Activated CD8-positive, alpha-beta memory T cell treated with anti-CD3 and anti-CD28 coated beads, Interleukin-2, amount 10 ng/mL, durations not matched to agents 7 days and 5 days (primary cell): ENCODE data around the gene AGT. TPM values are rescaled to one million over a fixed set of nuclear protein-coding genes. Genes with fewer than 3 reads are reported as not detected.
"Not testable (repeated sequence)": the region's sequence is repeated elsewhere in the genome, so short reads cannot be mapped to it uniquely, and the experiment has no call there.

Experiments
- ATAC-seq: fragments of 150-1000 bp; cut with Tn5 transposase; one replicate; pipeline ENCODE4 v1.10.0; 2021; ENCODE audit warnings: moderate library complexity
- CTCF ChIA-PET: fragments of 350-600 bp; sonication (Branson Sonifier 250); formaldehyde crosslinking; loops from one replicate; lab custom pipeline; 2021; ENCODE audit warnings: antibody characterized with exemption; lab: Charles Lee
- DNase-seq: peaks from one replicate; pipeline ENCODE4 v3.0.0-alpha.2; 2020
- H3K27ac Mint-ChIP-seq: one replicate; pipeline ENCODE4 v1.8.0; 2021; ENCODE audit warnings: mild to moderate bottlenecking, mixed read lengths
- H3K27me3 Mint-ChIP-seq: one replicate; pipeline ENCODE4 v1.8.0; 2021; ENCODE audit warnings: mixed read lengths
- H3K36me3 Mint-ChIP-seq: one replicate; pipeline ENCODE4 v1.8.0; 2021; ENCODE audit warnings: mild to moderate bottlenecking, mixed read lengths
- H3K4me1 Mint-ChIP-seq: one replicate; pipeline ENCODE4 v1.8.0; 2021; ENCODE audit warnings: mixed read lengths
- H3K4me3 Mint-ChIP-seq: one replicate; pipeline ENCODE4 v1.8.0; 2021; ENCODE audit warnings: mild to moderate bottlenecking, moderate library complexity, mixed read lengths
- H3K9me3 Mint-ChIP-seq: one replicate; pipeline ENCODE4 v1.8.0; 2022; ENCODE audit warnings: low read depth, mixed read lengths
- total RNA-seq, 2 experiments: library from RNA; stranded (reverse); gene quantifications; one replicate each; pipeline ENCODE4 v1.2.3, GENCODE V29; 2021

Gene AGT
- total RNA-seq, 2 experiments from 2014 or later: not detected

DNA sequence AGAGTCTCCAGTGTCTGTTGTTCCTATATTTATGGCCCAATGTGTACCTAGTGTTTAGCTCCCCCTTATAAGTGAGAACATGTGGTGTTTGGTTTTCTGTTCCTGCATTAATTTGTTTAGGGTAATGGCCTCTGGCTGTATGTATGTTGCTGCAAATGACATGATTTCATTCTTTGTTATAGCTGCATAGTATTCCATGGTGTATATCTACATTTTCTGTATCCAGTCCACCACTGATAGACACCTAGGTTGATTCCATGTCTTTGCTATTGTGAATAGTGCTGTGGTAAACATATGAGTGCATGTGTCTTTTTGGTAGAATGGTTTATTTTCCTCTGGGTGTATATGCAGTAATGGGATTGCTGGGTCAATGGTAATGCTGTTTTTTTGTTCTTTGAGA is 15.0 kb downstream of the AGT start:
- H3K27ac Mint-ChIP-seq, ATAC-seq, CTCF ChIA-PET, H3K36me3 Mint-ChIP-seq, H3K4me3 Mint-ChIP-seq, DNase-seq, H3K27me3 Mint-ChIP-seq, H3K9me3 Mint-ChIP-seq: not testable (repeated sequence)
- peaks cover 12% of the 10 kb centered on the region for H3K4me1 Mint-ChIP-seq

DNA sequence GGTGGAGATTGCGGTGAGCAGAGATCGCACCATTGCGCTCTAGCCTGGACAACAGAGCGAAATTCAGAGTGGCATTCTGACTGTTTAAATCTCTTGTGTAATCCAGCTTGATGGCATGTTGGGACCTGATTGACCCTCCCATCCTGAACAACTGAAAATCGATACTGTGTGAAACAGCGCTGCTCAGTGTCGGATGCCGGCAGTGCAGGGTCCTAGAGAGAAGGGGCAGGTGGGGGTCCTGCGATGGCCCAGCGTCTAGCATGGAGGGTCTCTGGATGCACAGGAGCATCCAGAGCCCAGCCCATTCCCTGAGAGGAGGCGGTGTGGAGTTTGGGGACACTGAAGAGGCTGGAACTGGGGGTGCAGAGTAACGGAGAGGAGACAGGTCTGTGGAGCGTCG is 15.8 kb downstream of the AGT start:
- peaks cover 13% of the 10 kb centered on the region for H3K4me1 Mint-ChIP-seq
- CTCF ChIA-PET: no interaction called here

DNA sequence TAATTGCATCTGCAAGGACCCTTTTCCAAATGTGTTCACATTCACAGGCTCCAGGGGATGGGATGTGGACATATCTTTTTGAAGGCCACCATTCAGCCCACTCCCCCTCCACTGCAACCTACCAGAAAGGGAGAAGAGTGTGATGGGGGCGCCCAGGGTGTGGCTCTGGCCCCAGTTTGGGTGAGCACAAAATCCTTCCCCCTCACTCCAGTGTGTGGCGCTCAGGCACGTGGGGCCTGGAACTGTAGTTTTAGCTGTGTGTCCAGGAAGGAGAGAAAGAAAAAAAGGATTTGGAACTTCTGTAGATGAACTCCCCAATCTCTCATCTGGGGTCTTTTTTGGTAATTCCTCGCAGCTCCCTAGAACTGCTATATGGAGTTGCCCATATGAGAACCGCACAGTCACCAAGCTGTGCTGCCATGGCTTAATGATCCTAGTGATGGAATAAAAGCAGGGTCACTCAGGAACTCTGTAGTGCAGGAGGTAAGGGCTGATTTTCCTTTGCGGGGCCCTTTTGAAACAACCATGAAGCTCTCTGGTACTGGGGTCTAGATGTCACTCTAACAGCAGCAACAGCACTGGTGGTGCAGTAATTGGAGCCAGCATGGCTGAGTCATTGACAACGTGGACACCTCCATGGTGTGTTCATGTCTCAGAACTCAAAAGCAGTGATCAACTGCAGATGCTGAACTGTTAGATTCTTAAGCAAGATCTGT is 17.0 kb downstream of the AGT start:
- Mint-ChIP-seq H3K27ac (no peak overlapping the region), H3K36me3 (peaks cover 10% of the 10 kb centered on the region), H3K4me1 (peaks cover 13% of the 10 kb centered on the region), H3K27me3 (peaks cover 7% of the 10 kb centered on the region), H3K9me3 (no peaks in the 10 kb centered on the region), H3K4me3 (no peak overlapping the region)
- CTCF ChIA-PET: no interaction called here
- ATAC-seq (no peak), DNase-seq (no peak)

More for the DNA sequence above, 15.8 kb downstream of the AGT start:
- DNase-seq: no peak
- Mint-ChIP-seq H3K4me3 (no peak overlapping the region), H3K27me3 (peaks cover 7% of the 10 kb centered on the region), H3K36me3 (peaks cover 2% of the 10 kb centered on the region), H3K9me3 (no peaks in the 10 kb centered on the region), H3K27ac (no peak overlapping the region)
- ATAC-seq: no peak

- ATAC-seq (no peak), DNase-seq (no peak)
- peaks cover 14% of the 10 kb centered on the region for H3K36me3 Mint-ChIP-seq
- peaks cover 7% of the 10 kb centered on the region for H3K27me3 Mint-ChIP-seq
- H3K4me1 Mint-ChIP-seq: peaks cover 13% of the 10 kb centered on the region
- CTCF ChIA-PET: no interaction called here
- H3K9me3 Mint-ChIP-seq: no peaks in the 10 kb centered on the region
- no peak overlapping the region for H3K4me3 Mint-ChIP-seq
- H3K27ac Mint-ChIP-seq: no peak overlapping the region
Observed at GRCh38 chr1:230696218-230696617, 17.7 kb downstream of the AGT start.

GRCh38 chr1:230694991-230695390 is 18.9 kb downstream of the AGT start:
- Mint-ChIP-seq H3K4me1 (peaks cover 13% of the 10 kb centered on the region), H3K4me3 (no peak overlapping the region), H3K27ac (no peak overlapping the region), H3K36me3 (peaks cover 14% of the 10 kb centered on the region), H3K27me3 (peaks cover 7% of the 10 kb centered on the region), H3K9me3 (no peaks in the 10 kb centered on the region)
- no peak for DNase-seq
- CTCF ChIA-PET: no interaction called here
- no peak for ATAC-seq

- Mint-ChIP-seq H3K27ac (no peak overlapping the region), H3K9me3 (no peaks in the 10 kb centered on the region), H3K27me3 (peaks cover 5% of the 10 kb centered on the region), H3K4me3 (no peak overlapping the region), H3K4me1 (peaks cover 13% of the 10 kb centered on the region), H3K36me3 (peaks cover 15% of the 10 kb centered on the region)
- no peak for ATAC-seq
- CTCF ChIA-PET: no interaction called here
- DNase-seq: no peak
Observed at GRCh38 chr1:230694464-230694863, 19.5 kb downstream of the AGT start.

- no peaks in the 10 kb centered on the region for H3K9me3 Mint-ChIP-seq
- CTCF ChIA-PET: no interaction called here
- no peak for DNase-seq
Observed at GRCh38 chr1:230693777-230694176, 20.1 kb downstream of the AGT start.

GRCh38 chr1:230693221-230693620 is 20.7 kb downstream of the AGT start:
- Mint-ChIP-seq H3K27ac (no peak overlapping the region), H3K4me1 (peaks cover 13% of the 10 kb centered on the region), H3K9me3 (no peaks in the 10 kb centered on the region), H3K4me3 (no peak overlapping the region), H3K36me3 (peaks cover 18% of the 10 kb centered on the region), H3K27me3 (no peaks in the 10 kb centered on the region)
- no peak for DNase-seq
- CTCF ChIA-PET: no interaction called here
- no peak for ATAC-seq

More at GRCh38 chr1:230693777-230694176, 20.1 kb downstream of the AGT start:
- no peaks in the 10 kb centered on the region for H3K27me3 Mint-ChIP-seq
- H3K4me3 Mint-ChIP-seq: no peak overlapping the region
- no peak for ATAC-seq
- H3K4me1 Mint-ChIP-seq: peaks cover 13% of the 10 kb centered on the region
- H3K36me3 Mint-ChIP-seq: peaks cover 17% of the 10 kb centered on the region
- H3K27ac Mint-ChIP-seq: no peak overlapping the region

- Mint-ChIP-seq H3K36me3 (peaks cover 23% of the 10 kb centered on the region), H3K4me1 (peaks cover 13% of the 10 kb centered on the region), H3K4me3 (no peak overlapping the region), H3K27ac (no peak overlapping the region), H3K9me3 (no peaks in the 10 kb centered on the region), H3K27me3 (no peaks in the 10 kb centered on the region)
- no peak for ATAC-seq
- CTCF ChIA-PET: no interaction called here
- DNase-seq: no peak
Observed at GRCh38 chr1:230691615-230692014, 22.3 kb downstream of the AGT start.

DNA sequence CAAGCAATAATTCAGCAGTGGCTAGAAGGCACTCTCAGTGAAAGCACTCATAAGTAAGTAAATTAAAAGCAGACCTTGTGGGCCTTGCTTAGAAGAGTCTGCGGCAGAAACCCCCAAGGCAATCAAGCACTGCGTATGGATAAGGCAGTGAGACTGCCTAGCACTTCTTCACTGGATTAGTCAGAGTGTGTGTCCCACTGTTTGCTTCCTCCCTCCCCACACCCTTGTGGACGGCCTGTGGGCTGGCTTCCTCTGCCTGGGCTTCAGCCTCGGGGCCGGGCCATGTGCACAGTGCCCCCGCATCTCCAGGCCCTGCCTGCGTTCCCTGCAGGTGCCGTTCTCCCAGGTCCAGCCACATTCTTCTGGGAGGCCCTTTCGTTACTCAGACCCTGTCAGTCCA is 23.8 kb downstream of the AGT start:
- ATAC-seq (no peak), DNase-seq (no peak)
- no peaks in the 10 kb centered on the region for H3K9me3 Mint-ChIP-seq
- peaks cover 11% of the 10 kb centered on the region for H3K4me1 Mint-ChIP-seq
- no peak overlapping the region for H3K4me3 Mint-ChIP-seq
- CTCF ChIA-PET: no interaction called here
- no peaks in the 10 kb centered on the region for H3K27me3 Mint-ChIP-seq
- no peak overlapping the region for H3K27ac Mint-ChIP-seq
- H3K36me3 Mint-ChIP-seq: peaks cover 32% of the 10 kb centered on the region

- Mint-ChIP-seq H3K9me3 (no peaks in the 10 kb centered on the region), H3K36me3 (peaks cover 31% of the 10 kb centered on the region), H3K27me3 (no peaks in the 10 kb centered on the region), H3K27ac (no peak overlapping the region), H3K4me3 (no peak overlapping the region), H3K4me1 (peaks cover 15% of the 10 kb centered on the region)
- no peak for DNase-seq
- CTCF ChIA-PET: no interaction called here
- ATAC-seq: no peak
Observed at GRCh38 chr1:230686747-230687146, 27.2 kb downstream of the AGT start.

DNA sequence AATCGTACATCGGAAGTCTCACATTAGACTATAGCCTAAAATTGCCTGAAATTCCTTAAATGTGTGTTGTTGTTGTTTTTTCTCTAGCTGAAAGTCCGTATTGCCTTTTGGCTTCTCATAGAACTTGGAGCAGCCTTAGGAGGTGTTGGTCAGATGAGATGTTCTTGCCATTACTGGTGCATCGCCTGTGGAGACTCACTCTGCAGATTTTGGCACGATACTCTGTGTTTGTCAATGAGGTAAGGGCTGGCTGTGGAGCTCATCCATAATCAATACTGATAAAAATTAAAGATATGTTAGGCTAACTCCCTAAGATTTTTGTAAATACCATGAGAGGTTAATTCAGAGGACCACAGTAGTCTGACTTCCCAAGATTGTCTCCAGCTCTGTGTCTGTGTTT is 28.9 kb downstream of the AGT start:
- ATAC-seq (no peak), DNase-seq (no peak)
- H3K4me1 Mint-ChIP-seq: peaks cover 19% of the 10 kb centered on the region
- no peaks in the 10 kb centered on the region for H3K27me3 Mint-ChIP-seq
- no peaks in the 10 kb centered on the region for H3K9me3 Mint-ChIP-seq
- H3K27ac Mint-ChIP-seq: no peak overlapping the region
- CTCF ChIA-PET: no interaction called here
- H3K4me3 Mint-ChIP-seq: no peak overlapping the region
- H3K36me3 Mint-ChIP-seq: peaks cover 34% of the 10 kb centered on the region

GRCh38 chr1:230684146-230684545 is 29.8 kb downstream of the AGT start:
- Mint-ChIP-seq H3K4me1 (peaks cover 19% of the 10 kb centered on the region), H3K4me3 (no peak overlapping the region), H3K27me3 (no peaks in the 10 kb centered on the region), H3K27ac (no peak overlapping the region), H3K9me3 (no peaks in the 10 kb centered on the region), H3K36me3 (peaks cover 39% of the 10 kb centered on the region)
- CTCF ChIA-PET: no interaction called here
- no peak for DNase-seq
- no peak for ATAC-seq

DNA sequence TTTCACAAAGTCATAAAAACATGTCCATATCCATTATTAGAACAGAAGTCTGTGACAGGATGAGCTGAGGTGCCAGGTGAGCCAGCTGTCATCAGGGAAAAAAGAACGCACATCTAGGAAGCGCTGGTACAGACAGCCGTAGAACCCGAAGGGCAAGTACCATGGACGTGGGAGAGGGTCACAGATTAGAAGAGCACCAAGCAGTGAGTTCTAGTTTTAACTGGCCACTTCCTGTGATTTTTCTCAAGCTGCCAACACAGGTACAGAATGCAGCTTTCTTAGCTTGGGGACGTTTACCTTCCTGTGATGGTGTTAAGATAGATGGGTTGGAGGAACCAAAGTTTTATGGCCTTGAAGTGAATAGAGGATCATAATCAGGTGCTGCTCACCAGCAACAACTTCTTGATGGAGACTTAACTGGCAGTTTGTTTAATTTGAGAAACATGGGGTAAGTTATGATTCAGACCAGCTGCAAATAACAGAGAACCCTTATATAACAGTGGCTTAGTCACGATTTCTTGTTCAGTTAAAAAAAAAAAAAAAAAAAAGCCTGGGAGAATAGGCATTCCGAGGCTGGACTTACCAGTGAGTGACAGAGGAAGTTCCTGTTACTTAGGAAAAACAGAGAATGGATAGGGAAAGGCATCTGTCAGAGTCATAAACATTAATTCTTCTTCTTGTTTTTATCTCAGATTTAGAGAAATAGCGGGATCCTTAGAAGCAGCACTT is 30.9 kb downstream of the AGT start:
- peaks cover 19% of the 10 kb centered on the region for H3K4me1 Mint-ChIP-seq
- H3K9me3 Mint-ChIP-seq: no peaks in the 10 kb centered on the region
- H3K4me3 Mint-ChIP-seq: no peak overlapping the region
- DNase-seq (no peak), ATAC-seq (peak; percentile 49)
- peak overlapping the region; percentile 78 for H3K27ac Mint-ChIP-seq
- H3K36me3 Mint-ChIP-seq: peaks cover 42% of the 10 kb centered on the region
- no peaks in the 10 kb centered on the region for H3K27me3 Mint-ChIP-seq
- CTCF ChIA-PET: interaction anchor here (0.8 to 1.7 kb wide), 4 partner anchors 40 to 1106 kb away, joined by 3 to 8 read pairs (median 4); no protein-coding TSS in a partner anchor
